HepG2 (cell line): ENCODE results near the gene FAM83D. TPM values are rescaled to one million over a fixed set of nuclear protein-coding genes. Genes with fewer than 3 reads are reported as not detected.

Experiments
- CREB1 ChIP-seq, 2 experiments: fragments of 450-650 bp in 1 of 2; IDR thresholded peaks; 2 replicates each; pipeline ENCODE4 v1.6.1; 2016 to 2017; ENCODE audit warnings: control low read depth in 1 of 2, mild to moderate bottlenecking in 1 of 2, missing compliant biosample characterization in 1 of 2, missing genetic modification characterization in 1 of 2
- DNMT3B ChIP-seq: conservative IDR thresholded peaks from 2 replicates; pipeline ENCODE4 v1.6.1; 2016; ENCODE audit warnings: missing biosample characterization, control low read depth
- FIP1L1 ChIP-seq: fragments of 200-400 bp; formaldehyde crosslinking; IDR thresholded peaks from 2 replicates; pipeline ENCODE4 v1.6.1; 2018; ENCODE audit warnings: low read depth, mild to moderate bottlenecking, low read length, moderate library complexity, borderline replicate concordance; ENCODE audit not compliant: insufficient read depth
- HES4 ChIP-seq: sonication (generic); formaldehyde crosslinking; IDR thresholded peaks from 2 replicates; pipeline ENCODE4 v1.9.0; 2021; ENCODE audit warnings: mild to moderate bottlenecking, missing genetic modification reagents, borderline replicate concordance
- HNRNPUL1 ChIP-seq: fragments of 200-400 bp; formaldehyde crosslinking; IDR thresholded peaks from 2 replicates; pipeline ENCODE4 v1.6.1; 2017; ENCODE audit warnings: low read depth, mild to moderate bottlenecking, low read length, moderate library complexity
- MAFF ChIP-seq: IDR thresholded peaks from 2 replicates; pipeline ENCODE4 v1.6.1; 2011; ENCODE audit warnings: low read depth, low read length, improper control_type of control experiment
- PAWR ChIP-seq: sonication (generic); formaldehyde crosslinking; IDR thresholded peaks from 2 replicates; pipeline ENCODE4 v1.4.0; 2020; ENCODE audit warnings: missing genetic modification reagents, mild to moderate bottlenecking, borderline replicate concordance
- PCBP1 ChIP-seq: fragments of 200-400 bp; formaldehyde crosslinking; IDR thresholded peaks from 2 replicates; pipeline ENCODE4 v1.6.1; 2017; ENCODE audit warnings: mild to moderate bottlenecking, low read depth, low read length, borderline replicate concordance
- ZBTB10 ChIP-seq: sonication (generic); formaldehyde crosslinking; IDR thresholded peaks from 2 replicates; pipeline ENCODE4 v1.4.0; 2020; ENCODE audit warnings: missing genetic modification reagents, borderline replicate concordance
- ZBTB3 ChIP-seq: sonication (generic); formaldehyde crosslinking; IDR thresholded peaks from 2 replicates; pipeline ENCODE4 v1.4.0; 2020; ENCODE audit warnings: low read depth, mild to moderate bottlenecking, moderate library complexity, missing genetic modification reagents, borderline replicate concordance
- ZMYM2 ChIP-seq: sonication (generic); formaldehyde crosslinking; IDR thresholded peaks from 2 replicates; pipeline ENCODE4 v1.8.0; 2022; ENCODE audit warnings: mild to moderate bottlenecking, missing genetic modification reagents
- ZMYM3 ChIP-seq: sonication (generic); formaldehyde crosslinking; IDR thresholded peaks from 2 replicates; pipeline ENCODE4 v1.5.1; 2020; ENCODE audit warnings: mild to moderate bottlenecking, missing genetic modification reagents
- ZNF7 ChIP-seq: IDR thresholded peaks from 2 replicates; pipeline ENCODE4 v1.6.1; 2016; ENCODE audit warnings: missing biosample characterization, missing genetic modification reagents
- ZNF75D ChIP-seq: sonication (generic); formaldehyde crosslinking; IDR thresholded peaks from 2 replicates; pipeline ENCODE4 v1.8.1; 2023; ENCODE audit warnings: missing genetic modification reagents, mild to moderate bottlenecking, borderline replicate concordance
- ZNF790 ChIP-seq: sonication (generic); formaldehyde crosslinking; IDR thresholded peaks from 2 replicates; pipeline ENCODE4 v1.8.0; 2022; ENCODE audit warnings: missing genetic modification reagents, mild to moderate bottlenecking, borderline replicate concordance
- ZSCAN5A ChIP-seq: sonication (generic); formaldehyde crosslinking; IDR thresholded peaks from 2 replicates; pipeline ENCODE4 v1.8.0; 2022; ENCODE audit warnings: mild to moderate bottlenecking, missing genetic modification reagents, borderline replicate concordance
- ZSCAN9 ChIP-seq: IDR thresholded peaks from 2 replicates; pipeline ENCODE4 v1.6.1; 2016; ENCODE audit warnings: borderline replicate concordance
- polyA plus RNA-seq, 8 experiments: library from polyadenylated mRNA; depleted of rRNA in 3 of 8; stranded (reverse) in 7 of 8; unstranded in 1 of 8; fragments of >200 nt; fragmentation: Illumina TruSeq in 4 of 8; extraction: Trizol in 4 of 8; gene quantifications; 2 replicates each; pipeline versions ENCODE4 v1.2.1 to v1.2.3, GENCODE V29; 2011 to 2016; ENCODE audit warnings: low read depth in 4 of 8, missing spikeins in 1 of 8, mixed read lengths in 1 of 8; ENCODE audit not compliant: insufficient read depth in 1 of 8
- total RNA-seq, 5 experiments: library from RNA; depleted of rRNA; stranded (reverse); fragments of >200 nt; fragmentation: Illumina TruSeq; extraction: Trizol; gene quantifications; 2 replicates each; pipeline ENCODE4 v1.2.3, GENCODE V29; 2016; ENCODE audit warnings: low read depth in 1 of 5
- TF ChIP-seq, protein P1 (sequence below): sonication (generic); formaldehyde crosslinking; IDR thresholded peaks from 2 replicates; pipeline ENCODE4 v1.8.0; 2022; ENCODE audit warnings: low read depth, missing genetic modification reagents
- TF ChIP-seq, protein P2 (sequence below): sonication (generic); formaldehyde crosslinking; IDR thresholded peaks from 2 replicates; pipeline ENCODE4 v1.4.0; 2020; ENCODE audit warnings: mild to moderate bottlenecking, missing genetic modification reagents

FAM83D gene
- total and polyA plus RNA-seq, 2 of the 13 experiments (the other 11 are each of a cell fraction or from before 2014, with no cell fraction given), result 51.4 to 64.0 TPM

GRCh38 chr20:38895098-38895949 lies 30.9 kb upstream of the FAM83D start (continued):
- TF ChIP-seq ZBTB10 (CRISPR knock-in tag), result no peak
- TF ChIP-seq ZMYM2 (CRISPR knock-in tag), result no peak
- TF ChIP-seq DNMT3B, result no peak
- no peak for TF ChIP-seq ZSCAN5A (CRISPR knock-in tag)
- no peak for TF ChIP-seq FIP1L1
- no peak for TF ChIP-seq ZNF790 (CRISPR knock-in tag)
- TF ChIP-seq ZBTB3 (CRISPR knock-in tag), result no peak
- TF ChIP-seq HES4 (CRISPR knock-in tag), result 0 out of 2 replicates have a peak, but pooled peaks have one; percentile 39
- no peak for TF ChIP-seq ZNF75D (CRISPR knock-in tag)
- no peak for TF ChIP-seq ZMYM3
- TF ChIP-seq, protein P1, sequence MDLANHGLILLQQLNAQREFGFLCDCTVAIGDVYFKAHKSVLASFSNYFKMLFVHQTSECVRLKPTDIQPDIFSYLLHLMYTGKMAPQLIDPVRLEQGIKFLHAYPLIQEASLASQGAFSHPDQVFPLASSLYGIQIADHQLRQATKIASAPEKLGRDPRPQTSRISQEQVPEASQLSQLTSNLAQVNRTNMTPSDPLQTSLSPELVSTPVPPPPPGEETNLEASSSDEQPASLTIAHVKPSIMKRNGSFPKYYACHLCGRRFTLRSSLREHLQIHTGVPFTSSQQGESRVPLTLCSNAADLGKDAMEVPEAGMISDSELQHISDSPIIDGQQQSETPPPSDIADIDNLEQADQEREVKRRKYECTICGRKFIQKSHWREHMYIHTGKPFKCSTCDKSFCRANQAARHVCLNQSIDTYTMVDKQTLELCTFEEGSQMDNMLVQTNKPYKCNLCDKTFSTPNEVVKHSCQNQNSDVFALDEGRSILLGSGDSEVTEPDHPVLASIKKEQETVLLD (CRISPR knock-in tag), result no peak
- TF ChIP-seq CREB1 (IDR thresholded peaks at IDR 0.05), result no peak
- no peak for TF ChIP-seq CREB1 (CRISPR knock-in tag; IDR thresholded peaks at IDR 0.05)
- 0 out of 2 replicates have a peak, but pooled peaks have one; percentile 19 for TF ChIP-seq PCBP1
- TF ChIP-seq, protein P2, sequence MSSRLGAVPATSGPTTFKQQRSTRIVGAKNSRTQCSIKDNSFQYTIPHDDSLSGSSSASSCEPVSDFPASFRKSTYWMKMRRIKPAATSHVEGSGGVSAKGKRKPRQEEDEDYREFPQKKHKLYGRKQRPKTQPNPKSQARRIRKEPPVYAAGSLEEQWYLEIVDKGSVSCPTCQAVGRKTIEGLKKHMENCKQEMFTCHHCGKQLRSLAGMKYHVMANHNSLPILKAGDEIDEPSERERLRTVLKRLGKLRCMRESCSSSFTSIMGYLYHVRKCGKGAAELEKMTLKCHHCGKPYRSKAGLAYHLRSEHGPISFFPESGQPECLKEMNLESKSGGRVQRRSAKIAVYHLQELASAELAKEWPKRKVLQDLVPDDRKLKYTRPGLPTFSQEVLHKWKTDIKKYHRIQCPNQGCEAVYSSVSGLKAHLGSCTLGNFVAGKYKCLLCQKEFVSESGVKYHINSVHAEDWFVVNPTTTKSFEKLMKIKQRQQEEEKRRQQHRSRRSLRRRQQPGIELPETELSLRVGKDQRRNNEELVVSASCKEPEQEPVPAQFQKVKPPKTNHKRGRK (CRISPR knock-in tag), result peak; percentile 93; the same call in 1 of the 2 replicates
- TF ChIP-seq PAWR (CRISPR knock-in tag), result no peak
- no peak for TF ChIP-seq ZNF7 (CRISPR knock-in tag)
- TF ChIP-seq HNRNPUL1, result no peak
- TF ChIP-seq MAFF, result 0 out of 2 replicates have a peak, but pooled peaks have one; percentile 44
- TF ChIP-seq ZSCAN9, result no peak
